SK-N-SH treated with all-trans-retinoic acid at 6 μM for 48 hours (cell line): ENCODE data around the gene LSAMP.

Experiments
- ATAC-seq: fragments of 200-7000 bp; cut with Tn5 transposase; 3 replicates; pipeline ENCODE4 v1.9.1; 2020; ENCODE audit warnings: mild to moderate bottlenecking, moderate library complexity
- ARNTL ChIP-seq: fragments of 450-650 bp; formaldehyde crosslinking; IDR thresholded peaks from 2 replicates; pipeline ENCODE4 v1.5.0; 2020; ENCODE audit warnings: low read depth, mild to moderate bottlenecking, moderate library complexity, borderline replicate concordance
- BACH2 ChIP-seq: fragments of 250-450 bp; sonication (Bioruptor Pico); IDR thresholded peaks from 2 replicates; pipeline ENCODE4 v1.9.0; 2021; ENCODE audit warnings: mild to moderate bottlenecking, borderline replicate concordance
- CSDC2 ChIP-seq: fragments of 250-450 bp; sonication (Bioruptor Pico); IDR thresholded peaks from 2 replicates; pipeline ENCODE4 v1.5.0; 2020; ENCODE audit warnings: mild to moderate bottlenecking, moderate library complexity
- ESRRG ChIP-seq: fragments of 250-450 bp; sonication (Bioruptor Pico); IDR thresholded peaks from 2 replicates; pipeline ENCODE4 v1.6.1; 2021; ENCODE audit warnings: mild to moderate bottlenecking
- GLIS3 ChIP-seq: fragments of 250-450 bp; sonication (Bioruptor Pico); IDR thresholded peaks from 2 replicates; pipeline ENCODE4 v1.5.0; 2020; ENCODE audit warnings: mild to moderate bottlenecking, moderate library complexity
- ISL1 ChIP-seq: fragments of 250-450 bp; sonication (Bioruptor Pico); IDR thresholded peaks from 2 replicates; pipeline ENCODE4 v2.1.2; 2022; ENCODE audit warnings: mild to moderate bottlenecking, moderate library complexity
- OSR1 ChIP-seq: fragments of 250-450 bp; sonication (Bioruptor Pico); IDR thresholded peaks from 2 replicates; pipeline ENCODE4 v1.8.0; 2022; ENCODE audit warnings: moderate library complexity, mild to moderate bottlenecking, inconsistent platforms
- PPARA ChIP-seq: fragments of 250-450 bp; sonication (Bioruptor Pico); IDR thresholded peaks from 2 replicates; pipeline ENCODE4 v1.5.0; 2020; ENCODE audit warnings: mild to moderate bottlenecking, borderline replicate concordance
- RARB ChIP-seq: fragments of 250-450 bp; sonication (Bioruptor Pico); IDR thresholded peaks from 2 replicates; pipeline ENCODE4 v1.8.0; 2021; ENCODE audit warnings: mild to moderate bottlenecking, moderate library complexity
- SNAI2 ChIP-seq: fragments of 250-450 bp; sonication (Bioruptor Pico); IDR thresholded peaks from 2 replicates; pipeline ENCODE4 v1.5.0; 2020; ENCODE audit warnings: mild to moderate bottlenecking, moderate library complexity
- TCF4 ChIP-seq: fragments of 250-450 bp; sonication (Bioruptor Pico); IDR thresholded peaks from 2 replicates; pipeline ENCODE4 v1.8.0; 2021; ENCODE audit warnings: mild to moderate bottlenecking, moderate library complexity, borderline replicate concordance
- TOX ChIP-seq: fragments of 250-450 bp; sonication (Bioruptor Pico); IDR thresholded peaks from 2 replicates; pipeline ENCODE4 v1.8.0; 2021; ENCODE audit warnings: mild to moderate bottlenecking, moderate library complexity, borderline replicate concordance
- ZC3H10 ChIP-seq: fragments of 250-450 bp; sonication (Bioruptor Pico); IDR thresholded peaks from 2 replicates; pipeline ENCODE4 v1.5.1; 2021; ENCODE audit warnings: mild to moderate bottlenecking, moderate library complexity
- ZFP3 ChIP-seq: fragments of 250-450 bp; sonication (Bioruptor Pico); IDR thresholded peaks from 2 replicates; pipeline ENCODE4 v1.5.0; 2020; ENCODE audit warnings: mild to moderate bottlenecking, moderate library complexity
- ZFP30 ChIP-seq: fragments of 450-650 bp; formaldehyde crosslinking; IDR thresholded peaks from 2 replicates; pipeline ENCODE4 v1.5.0; 2022; ENCODE audit warnings: mild to moderate bottlenecking, moderate library complexity
- ZNF565 ChIP-seq: fragments of 450-650 bp; formaldehyde crosslinking; conservative IDR thresholded peaks from 2 replicates; pipeline ENCODE4 v1.5.0; 2020; ENCODE audit warnings: low read depth, mild to moderate bottlenecking, moderate library complexity
- ZNF70 ChIP-seq: fragments of 450-650 bp; formaldehyde crosslinking; IDR thresholded peaks from 2 replicates; pipeline ENCODE4 v1.5.0; 2020; ENCODE audit warnings: mild to moderate bottlenecking, moderate library complexity
- ZNF8 ChIP-seq: fragments of 450-650 bp; formaldehyde crosslinking; IDR thresholded peaks from 2 replicates; pipeline ENCODE4 v1.5.0; 2020; ENCODE audit warnings: mild to moderate bottlenecking, moderate library complexity
- TF ChIP-seq, protein P1 (sequence below): fragments of 250-450 bp; sonication (Bioruptor Pico); IDR thresholded peaks from 2 replicates; pipeline ENCODE4 v1.5.0; 2020; ENCODE audit warnings: mild to moderate bottlenecking, moderate library complexity
- TF ChIP-seq, protein P2 (sequence below): fragments of 250-450 bp; sonication (Bioruptor Pico); IDR thresholded peaks from 2 replicates; pipeline ENCODE4 v1.8.0; 2020; ENCODE audit warnings: mild to moderate bottlenecking, moderate library complexity, borderline replicate concordance
- TF ChIP-seq, protein P3 (sequence below): fragments of 250-450 bp; sonication (Bioruptor Pico); IDR thresholded peaks from 2 replicates; pipeline ENCODE4 v1.8.0; 2021; ENCODE audit warnings: low read depth, mild to moderate bottlenecking, moderate library complexity, borderline replicate concordance
- TF ChIP-seq, protein P4 (sequence below): fragments of 250-450 bp; sonication (Bioruptor Pico); IDR thresholded peaks from 2 replicates; pipeline ENCODE4 v1.5.1; 2021; ENCODE audit warnings: mild to moderate bottlenecking, moderate library complexity
- TF ChIP-seq, protein P5 (sequence below): fragments of 250-450 bp; sonication (Bioruptor Pico); IDR thresholded peaks from 2 replicates; pipeline ENCODE4 v1.5.1; 2020; ENCODE audit warnings: low read depth, mild to moderate bottlenecking, moderate library complexity

The LSAMP gene

DNA sequence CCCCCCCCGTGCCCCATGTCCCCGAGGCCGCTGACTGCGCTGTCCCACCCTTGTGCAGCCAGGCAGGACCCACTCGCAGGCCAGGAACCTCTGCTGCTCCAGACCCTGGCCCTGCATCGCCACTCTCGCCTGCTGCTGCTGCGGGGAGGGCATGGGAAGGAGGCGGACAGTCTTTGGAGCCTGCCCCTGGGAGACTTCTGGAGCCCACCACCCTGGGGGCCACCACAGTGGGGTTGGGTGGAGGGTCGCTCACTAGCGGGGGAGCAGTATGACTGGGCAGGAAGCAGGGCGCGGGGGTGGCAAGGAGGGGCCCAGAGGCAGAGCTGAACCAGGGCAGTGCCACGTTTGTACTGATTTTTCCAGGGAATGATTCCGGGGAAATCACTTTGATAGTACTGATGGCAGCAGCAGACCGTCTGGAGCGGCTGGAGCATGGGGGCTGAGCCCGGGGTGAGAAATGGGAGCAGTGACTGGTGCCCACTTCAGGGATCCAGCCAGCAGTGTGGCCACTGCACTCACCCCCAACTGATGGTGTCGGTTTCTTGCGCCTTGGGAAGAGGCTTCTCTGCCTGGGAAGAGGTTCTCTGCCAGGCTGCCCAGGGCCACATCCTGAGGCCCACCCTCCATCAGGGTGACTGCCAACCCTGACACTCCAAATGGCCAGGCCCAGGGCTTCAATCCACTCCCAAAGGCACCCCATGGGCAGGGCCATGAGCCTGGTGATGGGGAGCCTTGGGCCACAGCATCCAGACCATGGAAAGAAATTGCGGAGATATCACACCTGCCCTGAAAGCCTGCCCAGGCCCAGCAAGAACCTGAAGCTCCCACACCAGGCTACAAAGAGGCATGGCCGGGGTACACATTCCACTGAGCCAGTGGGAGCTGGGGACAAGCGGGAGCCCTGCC lies 53.7 kb downstream of the LSAMP start:
- ATAC-seq = no peak
- TF ChIP-seq BACH2 (CRISPR knock-in tag) (no peak), TCF4 (CRISPR knock-in tag) (no peak), ZNF70 (CRISPR knock-in tag) (no peak), ZNF565 (CRISPR knock-in tag) (no peak), ZFP30 (no peak), GLIS3 (no peak), PPARA (CRISPR knock-in tag) (no peak), RARB (CRISPR knock-in tag) (no peak), OSR1 (CRISPR knock-in tag) (no peak), ESRRG (CRISPR knock-in tag) (no peak), CSDC2 (no peak), ARNTL (CRISPR knock-in tag) (no peak), SNAI2 (CRISPR knock-in tag) (no peak), ZC3H10 (CRISPR knock-in tag) (no peak), TOX (CRISPR knock-in tag) (no peak)
- TF ChIP-seq, protein P1, sequence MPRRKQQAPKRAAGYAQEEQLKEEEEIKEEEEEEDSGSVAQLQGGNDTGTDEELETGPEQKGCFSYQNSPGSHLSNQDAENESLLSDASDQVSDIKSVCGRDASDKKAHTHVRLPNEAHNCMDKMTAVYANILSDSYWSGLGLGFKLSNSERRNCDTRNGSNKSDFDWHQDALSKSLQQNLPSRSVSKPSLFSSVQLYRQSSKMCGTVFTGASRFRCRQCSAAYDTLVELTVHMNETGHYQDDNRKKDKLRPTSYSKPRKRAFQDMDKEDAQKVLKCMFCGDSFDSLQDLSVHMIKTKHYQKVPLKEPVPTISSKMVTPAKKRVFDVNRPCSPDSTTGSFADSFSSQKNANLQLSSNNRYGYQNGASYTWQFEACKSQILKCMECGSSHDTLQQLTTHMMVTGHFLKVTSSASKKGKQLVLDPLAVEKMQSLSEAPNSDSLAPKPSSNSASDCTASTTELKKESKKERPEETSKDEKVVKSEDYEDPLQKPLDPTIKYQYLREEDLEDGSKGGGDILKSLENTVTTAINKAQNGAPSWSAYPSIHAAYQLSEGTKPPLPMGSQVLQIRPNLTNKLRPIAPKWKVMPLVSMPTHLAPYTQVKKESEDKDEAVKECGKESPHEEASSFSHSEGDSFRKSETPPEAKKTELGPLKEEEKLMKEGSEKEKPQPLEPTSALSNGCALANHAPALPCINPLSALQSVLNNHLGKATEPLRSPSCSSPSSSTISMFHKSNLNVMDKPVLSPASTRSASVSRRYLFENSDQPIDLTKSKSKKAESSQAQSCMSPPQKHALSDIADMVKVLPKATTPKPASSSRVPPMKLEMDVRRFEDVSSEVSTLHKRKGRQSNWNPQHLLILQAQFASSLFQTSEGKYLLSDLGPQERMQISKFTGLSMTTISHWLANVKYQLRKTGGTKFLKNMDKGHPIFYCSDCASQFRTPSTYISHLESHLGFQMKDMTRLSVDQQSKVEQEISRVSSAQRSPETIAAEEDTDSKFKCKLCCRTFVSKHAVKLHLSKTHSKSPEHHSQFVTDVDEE (CRISPR knock-in tag) = no peak
- TF ChIP-seq, protein P2, sequence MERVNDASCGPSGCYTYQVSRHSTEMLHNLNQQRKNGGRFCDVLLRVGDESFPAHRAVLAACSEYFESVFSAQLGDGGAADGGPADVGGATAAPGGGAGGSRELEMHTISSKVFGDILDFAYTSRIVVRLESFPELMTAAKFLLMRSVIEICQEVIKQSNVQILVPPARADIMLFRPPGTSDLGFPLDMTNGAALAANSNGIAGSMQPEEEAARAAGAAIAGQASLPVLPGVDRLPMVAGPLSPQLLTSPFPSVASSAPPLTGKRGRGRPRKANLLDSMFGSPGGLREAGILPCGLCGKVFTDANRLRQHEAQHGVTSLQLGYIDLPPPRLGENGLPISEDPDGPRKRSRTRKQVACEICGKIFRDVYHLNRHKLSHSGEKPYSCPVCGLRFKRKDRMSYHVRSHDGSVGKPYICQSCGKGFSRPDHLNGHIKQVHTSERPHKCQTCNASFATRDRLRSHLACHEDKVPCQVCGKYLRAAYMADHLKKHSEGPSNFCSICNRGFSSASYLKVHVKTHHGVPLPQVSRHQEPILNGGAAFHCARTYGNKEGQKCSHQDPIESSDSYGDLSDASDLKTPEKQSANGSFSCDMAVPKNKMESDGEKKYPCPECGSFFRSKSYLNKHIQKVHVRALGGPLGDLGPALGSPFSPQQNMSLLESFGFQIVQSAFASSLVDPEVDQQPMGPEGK = no peak
- TF ChIP-seq, protein P3, sequence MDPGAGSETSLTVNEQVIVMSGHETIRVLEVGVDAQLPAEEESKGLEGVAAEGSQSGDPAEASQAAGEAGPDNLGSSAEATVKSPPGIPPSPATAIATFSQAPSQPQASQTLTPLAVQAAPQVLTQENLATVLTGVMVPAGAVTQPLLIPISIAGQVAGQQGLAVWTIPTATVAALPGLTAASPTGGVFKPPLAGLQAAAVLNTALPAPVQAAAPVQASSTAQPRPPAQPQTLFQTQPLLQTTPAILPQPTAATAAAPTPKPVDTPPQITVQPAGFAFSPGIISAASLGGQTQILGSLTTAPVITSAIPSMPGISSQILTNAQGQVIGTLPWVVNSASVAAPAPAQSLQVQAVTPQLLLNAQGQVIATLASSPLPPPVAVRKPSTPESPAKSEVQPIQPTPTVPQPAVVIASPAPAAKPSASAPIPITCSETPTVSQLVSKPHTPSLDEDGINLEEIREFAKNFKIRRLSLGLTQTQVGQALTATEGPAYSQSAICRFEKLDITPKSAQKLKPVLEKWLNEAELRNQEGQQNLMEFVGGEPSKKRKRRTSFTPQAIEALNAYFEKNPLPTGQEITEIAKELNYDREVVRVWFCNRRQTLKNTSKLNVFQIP (CRISPR knock-in tag) = no peak
- TF ChIP-seq, protein P4, sequence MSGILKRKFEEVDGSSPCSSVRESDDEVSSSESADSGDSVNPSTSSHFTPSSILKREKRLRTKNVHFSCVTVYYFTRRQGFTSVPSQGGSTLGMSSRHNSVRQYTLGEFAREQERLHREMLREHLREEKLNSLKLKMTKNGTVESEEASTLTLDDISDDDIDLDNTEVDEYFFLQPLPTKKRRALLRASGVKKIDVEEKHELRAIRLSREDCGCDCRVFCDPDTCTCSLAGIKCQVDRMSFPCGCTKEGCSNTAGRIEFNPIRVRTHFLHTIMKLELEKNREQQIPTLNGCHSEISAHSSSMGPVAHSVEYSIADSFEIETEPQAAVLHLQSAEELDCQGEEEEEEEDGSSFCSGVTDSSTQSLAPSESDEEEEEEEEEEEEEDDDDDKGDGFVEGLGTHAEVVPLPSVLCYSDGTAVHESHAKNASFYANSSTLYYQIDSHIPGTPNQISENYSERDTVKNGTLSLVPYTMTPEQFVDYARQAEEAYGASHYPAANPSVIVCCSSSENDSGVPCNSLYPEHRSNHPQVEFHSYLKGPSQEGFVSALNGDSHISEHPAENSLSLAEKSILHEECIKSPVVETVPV (CRISPR knock-in tag) = no peak

DNA sequence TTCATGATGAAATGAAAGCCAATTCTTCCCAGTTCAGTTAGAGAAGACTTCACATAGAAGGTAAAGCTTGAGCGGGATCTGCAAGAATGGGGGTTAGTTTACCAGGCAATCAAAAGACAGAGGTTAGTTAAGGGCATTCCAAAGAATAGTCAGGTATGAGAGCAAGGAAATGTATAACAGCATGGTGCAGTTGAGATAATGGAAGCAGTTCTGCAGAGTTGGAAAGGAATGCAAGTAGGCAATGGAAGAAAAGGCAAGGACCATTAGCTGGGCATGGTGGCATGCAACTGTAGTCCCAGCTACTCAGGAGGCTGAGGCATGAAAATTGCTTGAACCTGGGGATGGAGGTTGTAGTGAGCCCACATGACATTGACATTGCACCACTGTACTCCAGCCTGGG lies 55.0 kb downstream of the LSAMP start:
- ATAC-seq = no peak
- TF ChIP-seq, protein P5, sequence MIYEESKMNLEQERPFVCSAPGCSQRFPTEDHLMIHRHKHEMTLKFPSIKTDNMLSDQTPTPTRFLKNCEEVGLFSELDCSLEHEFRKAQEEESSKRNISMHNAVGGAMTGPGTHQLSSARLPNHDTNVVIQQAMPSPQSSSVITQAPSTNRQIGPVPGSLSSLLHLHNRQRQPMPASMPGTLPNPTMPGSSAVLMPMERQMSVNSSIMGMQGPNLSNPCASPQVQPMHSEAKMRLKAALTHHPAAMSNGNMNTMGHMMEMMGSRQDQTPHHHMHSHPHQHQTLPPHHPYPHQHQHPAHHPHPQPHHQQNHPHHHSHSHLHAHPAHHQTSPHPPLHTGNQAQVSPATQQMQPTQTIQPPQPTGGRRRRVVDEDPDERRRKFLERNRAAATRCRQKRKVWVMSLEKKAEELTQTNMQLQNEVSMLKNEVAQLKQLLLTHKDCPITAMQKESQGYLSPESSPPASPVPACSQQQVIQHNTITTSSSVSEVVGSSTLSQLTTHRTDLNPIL (CRISPR knock-in tag) = no peak
- TF ChIP-seq, protein P3 (CRISPR knock-in tag) = no peak
- TF ChIP-seq ARNTL (CRISPR knock-in tag) (no peak), TOX (CRISPR knock-in tag) (no peak), ZNF70 (CRISPR knock-in tag) (no peak), ISL1 (CRISPR knock-in tag) (no peak), ZFP30 (no peak), ZNF8 (CRISPR knock-in tag) (no peak), PPARA (CRISPR knock-in tag) (no peak), ZFP3 (CRISPR knock-in tag) (no peak), CSDC2 (no peak), SNAI2 (CRISPR knock-in tag) (no peak), TCF4 (CRISPR knock-in tag) (no peak), GLIS3 (no peak)
- TF ChIP-seq, protein P4 (CRISPR knock-in tag) = no peak
